ENCODE data around the gene RIMS4. TPM values are rescaled to one million over a fixed set of nuclear protein-coding genes. Genes with fewer than 3 reads are reported as not detected.

The RIMS4 gene
- 1 to 10 TPM in 1 of 2 donors, under 1 TPM in 1; 0.47 to 1.5 TPM for total RNA-seq

DNA sequence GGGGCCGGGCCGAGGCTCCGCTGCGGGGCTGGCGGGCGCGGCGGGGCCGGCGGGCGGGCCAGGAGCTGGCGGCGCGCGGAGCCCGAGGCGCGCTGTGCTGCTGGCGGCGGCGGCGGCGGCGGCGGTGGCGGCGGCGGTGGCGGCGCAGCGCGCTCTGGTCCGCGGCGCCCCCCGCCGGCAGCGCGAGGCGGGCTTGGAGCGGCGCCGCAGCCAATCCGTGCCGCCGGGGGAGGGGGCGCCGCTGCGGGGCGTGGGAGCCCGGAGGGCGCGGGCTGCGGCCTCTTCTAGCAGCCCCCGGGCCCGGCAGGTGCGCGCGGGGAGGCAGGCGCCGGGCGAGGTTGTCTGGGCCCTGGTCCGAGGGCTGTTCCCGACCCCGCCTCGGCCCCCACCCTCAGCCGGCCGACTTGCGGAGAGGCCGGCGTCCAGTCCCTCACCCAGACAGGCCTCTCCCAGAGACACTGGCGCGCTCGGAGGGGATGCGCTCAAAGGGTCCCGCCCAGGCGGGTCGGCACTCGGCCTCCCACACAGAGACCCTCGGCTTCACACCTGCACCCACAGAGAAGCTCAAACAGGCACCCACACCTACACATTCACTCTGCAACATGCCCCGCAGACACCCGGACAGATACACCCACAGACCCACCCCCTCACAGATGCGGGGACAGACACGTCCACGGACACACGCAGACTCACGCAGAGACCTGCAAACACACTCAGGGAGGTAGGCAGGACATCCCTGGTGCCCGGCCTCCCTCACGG is at the start of gene RIMS4:
RIMS4 (minus strand) TSS at position 156 of the 759 bp plus-strand sequence. CDS start 275 bp downstream, outside the sequence.
- H3K9me3 ChIP-seq = peaks cover 0 to 16% of the 10 kb centered on the region in 2 donors
- peaks cover 3 to 11% of the 10 kb centered on the region in 2 donors for H3K27me3 ChIP-seq
- H3K4me1 ChIP-seq = peaks cover 0 to 5% of the 10 kb centered on the region in 2 donors
- no peak within 1 kb of the TSS for H3K27ac ChIP-seq
- no peak for DNase-seq (ENCODE audit: low spot score)
- H3K4me3 ChIP-seq = peak within 1 kb of the TSS; percentile 12 to 43
- TF ChIP-seq, protein P1, sequence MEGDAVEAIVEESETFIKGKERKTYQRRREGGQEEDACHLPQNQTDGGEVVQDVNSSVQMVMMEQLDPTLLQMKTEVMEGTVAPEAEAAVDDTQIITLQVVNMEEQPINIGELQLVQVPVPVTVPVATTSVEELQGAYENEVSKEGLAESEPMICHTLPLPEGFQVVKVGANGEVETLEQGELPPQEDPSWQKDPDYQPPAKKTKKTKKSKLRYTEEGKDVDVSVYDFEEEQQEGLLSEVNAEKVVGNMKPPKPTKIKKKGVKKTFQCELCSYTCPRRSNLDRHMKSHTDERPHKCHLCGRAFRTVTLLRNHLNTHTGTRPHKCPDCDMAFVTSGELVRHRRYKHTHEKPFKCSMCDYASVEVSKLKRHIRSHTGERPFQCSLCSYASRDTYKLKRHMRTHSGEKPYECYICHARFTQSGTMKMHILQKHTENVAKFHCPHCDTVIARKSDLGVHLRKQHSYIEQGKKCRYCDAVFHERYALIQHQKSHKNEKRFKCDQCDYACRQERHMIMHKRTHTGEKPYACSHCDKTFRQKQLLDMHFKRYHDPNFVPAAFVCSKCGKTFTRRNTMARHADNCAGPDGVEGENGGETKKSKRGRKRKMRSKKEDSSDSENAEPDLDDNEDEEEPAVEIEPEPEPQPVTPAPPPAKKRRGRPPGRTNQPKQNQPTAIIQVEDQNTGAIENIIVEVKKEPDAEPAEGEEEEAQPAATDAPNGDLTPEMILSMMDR (IDR thresholded peaks at IDR 0.05) = no peak
- H3K36me3 ChIP-seq = no peaks in the 10 kb centered on the region

GRCh38 chr20:44858606-44859360 is 48.4 kb upstream of the RIMS4 start:
- Histone ChIP-seq H3K9me3 (no peaks in the 10 kb centered on the region), H3K27ac (no peak overlapping the region), H3K4me3 (no peak overlapping the region), H3K36me3 (no peaks in the 10 kb centered on the region), H3K4me1 (peaks cover 0 to 18% of the 10 kb centered on the region in 2 donors), H3K27me3 (no peaks in the 10 kb centered on the region)
- DNase-seq (ENCODE audit: low spot score) = no peak
- TF ChIP-seq, protein P1 (IDR thresholded peaks at IDR 0.05) = no peak

GRCh38 chr20:44856856-44857448 is 46.6 kb upstream of the RIMS4 start:
- Histone ChIP-seq H3K4me3 (no peak overlapping the region), H3K36me3 (no peaks in the 10 kb centered on the region), H3K4me1 (peaks cover 0 to 2% of the 10 kb centered on the region in 2 donors), H3K9me3 (no peaks in the 10 kb centered on the region), H3K27ac (no peak overlapping the region), H3K27me3 (no peaks in the 10 kb centered on the region)
- DNase-seq (ENCODE audit: low spot score) = no peak
- TF ChIP-seq, protein P1 (IDR thresholded peaks at IDR 0.05) = no peak

DNA sequence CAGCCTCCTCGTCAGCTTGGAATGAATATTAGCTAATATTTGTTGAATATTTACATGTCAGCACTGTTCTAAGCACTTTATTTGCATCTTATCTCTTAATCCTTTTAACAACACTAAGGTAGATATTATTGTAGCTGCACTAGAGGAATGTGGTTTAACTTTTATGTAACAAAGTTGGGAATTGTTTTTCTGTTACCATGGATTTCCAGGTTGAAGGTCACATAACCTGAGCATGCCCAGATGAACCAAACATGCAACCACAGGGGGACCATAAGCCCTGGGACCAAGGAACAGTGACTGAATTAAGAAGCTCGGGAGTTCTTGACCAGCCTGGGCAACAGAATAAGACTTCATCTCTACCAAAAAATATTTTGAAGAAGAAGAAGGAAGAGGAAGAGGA is 46.1 kb upstream of the RIMS4 start:
- Histone ChIP-seq H3K4me3 (no peak overlapping the region), H3K9me3 (no peaks in the 10 kb centered on the region), H3K36me3 (no peaks in the 10 kb centered on the region), H3K27me3 (no peaks in the 10 kb centered on the region), H3K4me1 (no peaks in the 10 kb centered on the region), H3K27ac (no peak overlapping the region)
- no peak for DNase-seq (ENCODE audit: low spot score)
- TF ChIP-seq, protein P1 (IDR thresholded peaks at IDR 0.05) = no peak

- Histone ChIP-seq H3K4me3 (no peak overlapping the region), H3K27me3 (no peaks in the 10 kb centered on the region), H3K4me1 (no peaks in the 10 kb centered on the region), H3K9me3 (no peaks in the 10 kb centered on the region), H3K36me3 (no peaks in the 10 kb centered on the region), H3K27ac (no peak overlapping the region)
- no peak for DNase-seq (ENCODE audit: low spot score)
- TF ChIP-seq, protein P1 (IDR thresholded peaks at IDR 0.05) = no peak
These were observed 41.2 kb upstream of the RIMS4 start for GRCh38 chr20:44851545-44851944.

Data from right atrium auricular region (tissue), 2 donors.